ENCODE measurements around the gene CTSD.

Gene CTSD

DNA sequence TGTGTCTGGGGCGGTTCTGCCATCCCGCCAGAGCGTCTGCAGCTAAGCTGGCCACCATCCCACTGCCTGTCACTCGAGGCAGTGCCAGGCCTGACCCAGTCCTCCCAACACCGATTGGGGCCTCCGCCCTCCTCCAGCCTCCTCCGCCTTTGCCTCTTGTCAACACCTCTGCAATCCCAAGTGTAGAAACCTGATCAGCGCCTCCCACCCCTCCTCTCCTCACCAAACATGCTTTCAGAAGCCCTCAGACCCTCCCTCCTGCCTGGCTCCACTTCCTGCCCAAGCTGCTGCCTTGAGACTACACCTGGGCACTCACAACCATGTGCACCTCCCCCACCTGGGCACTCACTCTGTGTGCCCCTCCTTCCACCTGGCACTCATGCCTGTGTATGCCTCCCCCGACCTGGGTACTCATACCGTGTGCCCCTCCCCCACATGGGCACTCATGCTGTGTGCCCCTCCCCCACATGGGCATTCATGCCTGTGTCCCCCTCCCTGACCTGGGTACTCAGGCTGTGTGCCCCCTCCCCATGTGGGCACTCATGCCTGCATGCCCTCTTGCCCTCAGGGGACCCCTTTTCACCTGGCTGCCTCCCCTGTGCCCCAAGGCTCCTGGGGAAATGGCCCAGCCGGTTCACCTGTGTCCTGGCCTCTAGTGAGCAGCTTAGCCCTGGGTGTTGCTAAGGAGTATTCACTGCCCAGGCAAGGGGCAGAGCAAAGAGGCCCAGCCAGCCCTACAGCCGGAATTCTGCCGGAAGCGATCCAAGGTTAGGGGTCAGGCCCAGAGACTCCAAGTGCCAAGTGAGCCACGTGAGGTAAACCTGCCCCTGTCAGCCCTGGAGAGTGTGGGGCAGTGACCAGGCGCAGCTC is 7.8 kb downstream of the CTSD start:
- DNase-seq (ENCODE audit: low spot score): no peak

GRCh38 chr11:1755344-1755691 is 8.4 kb downstream of the CTSD start:
- no peak for DNase-seq (ENCODE audit: low spot score)

DNA sequence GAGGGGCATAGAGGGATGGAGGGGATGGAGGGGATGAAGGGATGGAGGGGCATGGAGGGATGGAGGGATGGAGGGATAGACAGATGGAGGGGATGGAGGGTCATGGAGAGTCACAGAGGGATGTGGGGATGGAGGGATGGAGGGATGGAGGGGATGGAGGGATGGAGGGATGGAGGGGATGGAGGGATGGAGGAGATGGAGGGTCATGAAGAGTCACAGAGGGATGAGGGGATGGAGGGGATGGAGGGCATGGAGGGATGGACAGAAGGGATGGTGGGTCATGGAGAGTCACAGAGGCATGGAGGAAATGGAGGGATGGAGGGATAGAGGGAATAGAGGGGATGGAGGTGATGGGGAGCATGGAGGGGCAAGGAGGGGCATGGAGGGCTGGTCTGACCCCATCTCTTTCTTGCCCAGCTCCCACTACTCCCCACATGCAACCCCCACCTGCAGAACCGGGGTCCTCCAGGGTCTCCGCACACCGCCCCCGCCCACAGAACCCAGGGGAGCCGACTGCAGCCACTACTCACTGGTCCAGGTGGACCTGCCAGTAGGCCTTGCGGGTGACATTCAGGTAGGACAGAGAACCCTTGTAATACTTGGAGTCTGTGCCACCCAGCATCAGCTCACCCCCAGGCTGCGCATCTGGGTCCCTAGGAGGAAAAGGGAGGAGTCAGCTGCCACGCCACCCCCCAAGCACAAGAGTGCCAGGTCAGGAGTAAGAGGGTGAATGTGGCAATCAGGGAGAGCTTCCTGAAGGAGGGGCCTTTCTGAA is 9.2 kb downstream of the CTSD start:
- DNase-seq (ENCODE audit: low spot score): no peak

DNA sequence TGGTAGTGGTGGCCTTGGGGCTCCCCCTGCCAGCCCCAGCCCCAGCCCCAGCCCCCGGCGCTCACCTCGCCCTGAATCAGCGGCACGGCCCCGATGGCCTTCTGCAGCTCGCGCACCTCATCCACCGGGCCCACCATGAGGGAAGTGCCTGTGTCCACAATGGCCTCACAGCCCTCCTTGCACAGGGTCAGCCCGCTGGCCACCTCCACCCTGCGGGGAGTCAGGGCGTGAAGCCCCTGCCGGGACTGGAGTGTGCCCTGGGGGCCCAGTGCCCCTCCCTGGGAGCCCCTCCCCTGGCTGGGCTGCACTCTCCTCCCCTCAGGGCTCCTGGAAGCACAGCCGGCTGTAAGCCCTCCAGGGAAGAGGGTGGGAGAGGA is 9.8 kb downstream of the CTSD start:
- DNase-seq (ENCODE audit: low spot score): no peak

DNA sequence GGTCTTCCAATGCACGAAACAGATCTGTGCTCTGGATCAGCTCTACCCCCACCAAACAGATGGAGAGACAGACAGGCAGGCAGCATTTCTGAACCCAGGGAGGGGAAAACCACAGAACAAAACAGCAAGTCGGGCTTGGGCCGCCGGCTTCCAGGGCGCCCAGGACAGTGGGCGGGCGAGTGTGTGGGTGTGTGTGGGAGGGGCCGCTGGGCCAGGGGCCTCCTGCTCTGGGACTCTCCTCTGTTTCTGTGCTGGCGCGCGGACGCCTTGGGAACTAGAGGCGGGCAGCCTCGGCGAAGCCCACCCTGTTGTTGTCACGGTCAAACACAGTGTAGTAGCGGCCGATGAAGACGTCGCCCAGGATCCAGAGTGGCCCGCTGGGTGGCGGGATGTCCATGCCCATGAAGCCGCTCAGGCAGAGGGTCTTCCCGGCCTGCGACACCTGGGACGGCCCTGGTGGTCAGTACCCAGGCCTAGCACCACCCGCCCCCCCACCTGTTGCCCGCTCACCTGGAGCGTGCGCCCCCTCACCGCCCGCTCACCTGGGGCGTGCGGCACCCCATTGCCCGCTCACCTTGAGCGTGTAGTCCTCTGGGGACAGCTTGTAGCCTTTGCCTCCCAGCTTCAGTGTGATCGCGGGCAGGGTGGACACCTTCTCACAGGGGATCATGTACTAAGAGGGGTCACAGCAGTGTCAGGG is 10.3 kb downstream of the CTSD start:
- DNase-seq (ENCODE audit: low spot score): no peak

GRCh38 chr11:1752907-1753228 is 10.9 kb downstream of the CTSD start:
- DNase-seq (ENCODE audit: low spot score): no peak

DNA sequence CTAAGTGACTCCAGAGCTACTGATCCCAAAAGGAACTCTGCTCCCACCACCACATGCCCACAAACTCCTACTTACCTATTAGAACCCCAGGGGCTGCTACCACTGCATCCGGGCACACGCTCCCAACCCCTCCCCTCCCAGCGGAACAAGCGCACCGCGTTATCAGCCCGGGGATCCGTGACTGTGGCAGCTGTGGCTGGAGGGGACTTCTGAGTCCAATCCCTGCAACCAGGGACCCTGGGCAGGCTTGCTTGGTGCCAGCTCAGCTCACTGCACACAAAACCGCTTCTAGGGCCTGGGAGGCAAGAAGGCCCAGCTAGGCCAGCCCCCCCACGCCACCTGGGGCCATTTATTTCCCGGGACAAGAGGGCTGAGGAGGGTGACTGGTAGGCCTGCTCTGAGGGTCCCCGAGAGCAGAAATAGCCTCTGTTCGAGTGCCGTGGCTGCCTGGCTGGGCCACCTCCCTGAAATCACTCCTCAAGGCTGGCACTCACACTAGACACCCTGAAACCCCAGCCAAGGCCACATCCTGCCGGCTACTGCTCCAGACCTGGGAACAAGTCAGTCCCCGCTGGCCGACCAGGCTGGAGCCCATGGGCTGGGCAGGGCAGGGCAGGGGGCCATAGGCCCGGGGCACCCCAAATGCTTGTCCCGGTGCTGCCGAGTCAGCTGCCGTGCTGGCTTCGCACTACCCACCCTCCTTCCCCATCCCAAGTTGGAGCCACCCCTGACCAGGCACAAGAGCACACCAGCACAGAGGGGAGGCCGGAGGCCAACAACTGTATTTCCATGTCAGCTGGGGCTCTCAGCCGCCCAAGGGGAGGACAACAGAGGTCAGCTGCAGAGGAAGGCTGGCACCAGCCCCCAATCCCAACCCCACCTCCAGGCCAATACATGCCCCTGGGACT is 11.5 kb downstream of the CTSD start:
- no peak for DNase-seq (ENCODE audit: low spot score)

DNA sequence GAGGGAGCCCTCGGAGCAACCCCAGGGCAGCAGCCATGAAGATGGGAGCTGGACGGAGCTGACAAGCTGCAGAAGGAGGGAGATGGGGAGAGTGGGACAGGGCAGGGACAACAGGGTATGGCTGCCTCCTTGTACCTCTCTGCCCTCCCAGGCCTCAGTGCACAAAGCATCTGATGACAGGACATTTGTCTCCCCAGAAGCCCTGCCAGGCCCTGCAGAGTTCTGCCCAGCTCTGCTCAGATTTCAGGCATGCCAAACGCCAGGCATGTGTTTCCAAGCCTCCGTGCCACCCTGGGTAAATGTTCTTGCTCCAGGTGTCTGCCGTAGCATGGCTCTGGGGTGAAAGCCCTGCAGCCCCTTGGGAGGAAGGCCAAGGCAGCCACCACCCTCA is 12.2 kb downstream of the CTSD start:
- DNase-seq (ENCODE audit: low spot score): no peak

DNA sequence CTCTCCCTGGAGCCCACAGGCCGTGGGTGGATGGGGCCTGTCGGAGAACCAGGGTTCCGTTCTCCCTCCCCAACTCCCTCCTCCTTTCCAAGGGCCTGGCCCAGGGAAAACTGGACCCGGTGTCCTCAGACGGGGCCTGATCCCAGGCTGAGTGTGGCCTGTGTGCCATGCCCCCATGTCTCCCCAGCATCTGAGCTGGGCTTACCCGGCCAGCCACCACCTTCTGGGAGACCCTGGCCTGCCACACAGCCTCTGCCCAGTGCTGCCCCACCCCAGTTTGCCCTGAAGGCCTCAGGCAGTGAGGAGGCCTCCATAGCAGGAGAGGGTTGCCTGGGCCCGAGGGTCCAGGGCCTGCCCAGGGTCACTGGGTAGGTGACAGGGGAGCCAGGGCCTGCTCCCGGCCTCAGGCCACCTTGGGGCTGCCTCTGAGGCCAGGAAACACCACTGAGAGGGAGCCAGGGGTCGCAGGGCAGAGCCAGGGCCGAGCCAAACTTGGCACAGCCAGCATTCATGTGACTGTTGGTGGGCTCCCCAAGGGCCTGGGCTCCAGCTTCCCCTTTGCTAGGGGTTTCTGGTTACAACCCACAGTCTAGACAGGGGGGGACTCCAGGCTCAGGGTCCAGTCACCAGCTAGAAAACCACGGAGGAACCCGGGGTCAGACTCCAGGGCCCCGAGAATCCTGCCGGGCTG is 12.7 kb downstream of the CTSD start:
- no peak for DNase-seq (ENCODE audit: low spot score)

DNA sequence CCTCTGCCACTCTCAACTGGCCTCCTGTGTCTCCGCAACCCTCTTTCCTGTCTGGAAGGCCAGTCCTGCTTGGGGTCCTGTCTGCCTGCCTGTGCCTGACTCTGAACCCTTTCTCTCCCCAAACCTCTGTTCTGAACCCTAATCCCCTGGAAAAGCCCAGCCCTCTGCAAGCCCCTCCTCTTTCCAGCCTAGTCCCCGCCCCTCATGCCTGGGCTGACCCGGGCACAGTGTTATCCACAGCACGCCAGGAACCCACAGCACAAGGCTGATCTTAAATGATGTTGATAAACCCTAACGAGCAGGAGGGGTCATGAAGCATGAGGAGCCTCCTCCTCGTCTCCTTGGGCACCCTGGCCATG is 13.3 kb downstream of the CTSD start, which contains the start of gene IFITM10:
Gene IFITM10 (minus strand): TSS at position 115 of the 359 bp plus-strand sequence. CDS start 153 bp downstream, outside the sequence.
- no peak for DNase-seq (ENCODE audit: low spot score)

DNA sequence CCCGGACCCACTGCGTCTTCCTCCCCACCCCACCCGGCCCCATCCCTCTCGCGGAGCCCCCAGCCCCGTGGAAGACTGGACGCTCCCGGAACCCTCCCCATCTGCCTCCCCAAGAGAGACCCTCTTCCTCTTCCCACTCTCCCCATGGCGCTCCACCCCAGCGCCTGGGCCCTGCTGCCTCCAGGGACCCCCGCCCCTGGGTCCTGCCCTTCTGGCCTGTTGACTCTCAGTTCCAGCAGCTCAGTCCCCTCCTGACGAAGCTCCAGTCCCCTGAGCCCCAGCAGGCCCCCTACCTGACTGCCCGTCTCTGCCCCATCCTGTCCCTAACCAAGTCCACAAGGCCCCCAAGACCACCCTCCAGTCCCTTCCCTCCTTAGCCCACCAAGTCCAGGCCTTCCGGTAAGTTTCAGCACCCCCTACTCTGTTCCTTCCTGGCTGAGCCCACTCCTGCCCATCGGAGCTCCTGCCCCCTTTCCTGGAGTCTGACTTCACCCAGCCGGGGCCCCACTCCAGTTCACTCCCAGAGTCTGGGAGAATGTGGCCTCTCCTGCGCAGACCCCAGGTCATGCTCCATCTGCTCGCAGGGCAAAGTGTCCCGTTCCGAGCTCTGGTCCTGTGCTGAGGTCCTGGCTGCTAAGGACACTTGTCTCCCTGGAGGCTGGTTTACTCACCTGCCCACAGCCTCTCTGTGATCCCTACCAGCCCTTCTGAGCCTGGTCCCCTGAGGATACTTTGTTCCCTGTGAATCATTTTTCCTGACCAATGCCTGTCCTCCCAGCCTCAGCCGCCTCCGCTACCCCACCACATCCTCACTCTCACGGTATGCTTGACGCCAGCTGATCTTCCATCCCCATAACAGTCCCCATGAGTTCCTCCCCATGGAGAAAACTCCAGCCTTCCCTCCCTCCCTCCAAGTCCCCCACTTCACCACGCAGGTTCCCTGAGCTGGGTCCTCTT is 14.1 kb downstream of the CTSD start:
- no peak for DNase-seq (ENCODE audit: low spot score)

- no peak for DNase-seq (ENCODE audit: low spot score)
Measured at GRCh38 chr11:1748636-1749394, 14.9 kb downstream of the CTSD start.

DNA sequence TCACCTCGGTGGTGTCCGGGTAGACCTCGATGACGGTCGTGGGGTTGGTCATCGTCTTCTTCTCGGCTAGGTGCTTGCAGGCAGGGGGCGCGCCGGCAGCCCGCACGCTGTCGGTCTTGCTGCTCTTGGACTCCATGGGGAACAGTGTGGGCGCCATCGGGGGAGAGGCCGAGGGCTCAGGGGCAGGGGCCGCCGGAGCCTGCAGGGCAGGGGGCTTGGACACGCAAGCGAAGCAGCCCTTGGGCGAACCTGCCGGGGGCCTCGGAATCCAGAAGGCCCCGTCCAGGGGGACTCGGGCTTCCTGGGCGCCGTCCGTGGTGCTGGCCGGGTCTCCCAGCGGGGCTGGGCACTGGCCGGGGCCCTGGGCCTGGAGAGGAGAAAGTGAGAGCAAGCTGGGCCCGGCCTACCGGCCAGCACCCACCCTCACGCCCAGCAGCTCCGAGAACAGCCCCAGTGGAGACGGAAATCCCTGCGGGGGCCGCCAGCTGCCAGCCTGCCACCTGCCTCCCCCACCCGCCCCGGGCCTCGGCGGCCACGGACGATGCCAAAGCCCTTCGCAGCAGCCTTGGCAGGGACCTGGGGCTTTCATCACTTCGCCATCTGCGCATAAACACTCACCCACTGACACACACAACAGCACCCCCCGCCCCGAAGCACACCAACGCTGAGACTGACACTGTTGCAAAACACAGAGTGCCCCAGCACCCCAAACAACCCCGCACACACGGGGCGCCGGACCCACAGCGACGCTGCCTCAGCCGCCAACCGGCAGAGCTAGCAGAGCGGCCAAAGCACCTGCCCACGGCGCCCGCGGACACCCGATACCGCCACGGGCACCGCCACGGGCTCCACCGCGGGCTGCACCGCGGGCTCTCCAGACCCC is 15.7 kb downstream of the CTSD start:
- no peak for DNase-seq (ENCODE audit: low spot score)

- DNase-seq (ENCODE audit: low spot score): no peak
Measured at GRCh38 chr11:1746956-1747752, 16.6 kb downstream of the CTSD start.

- no peak for DNase-seq (ENCODE audit: low spot score)
Measured at GRCh38 chr11:1746511-1746931, 17.2 kb downstream of the CTSD start.

GRCh38 chr11:1745701-1746320 is 17.9 kb downstream of the CTSD start:
- DNase-seq (ENCODE audit: low spot score): no peak

All from CD4-positive, alpha-beta T cell treated with Interleukin-15 for 4 hours (primary cell).